GM12878 (cell line): Measurements from ENCODE around the gene EXOSC10.

ENCODE experiments used
- CHD2 ChIP-seq: IDR thresholded peaks from 2 replicates; pipeline ENCODE4 v1.6.1; 2011; ENCODE audit warnings: low read depth, low read length, improper control_type of control experiment, borderline replicate concordance
- CTCF ChIP-seq, 3 experiments: IDR thresholded peaks in 2 of 3; conservative IDR thresholded peaks in 1 of 3; 2 replicates each; pipeline ENCODE4 v1.5.1; 2011; ENCODE audit warnings: low read depth in 3 of 3, low read length in 3 of 3, mild to moderate bottlenecking in 3 of 3, control low read depth in 2 of 3, moderate library complexity in 2 of 3, inconsistent platforms in 1 of 3, mixed read lengths in 1 of 3; ENCODE audit not compliant: control insufficient read depth in 2 of 3, insufficient read depth in 1 of 3; ENCODE audit errors: extremely low read depth in 1 of 3
- CUX1 ChIP-seq: IDR thresholded peaks from 2 replicates; pipeline ENCODE4 v1.6.1; 2012; ENCODE audit warnings: improper control_type of control experiment, low read depth, low read length; ENCODE audit not compliant: insufficient replicate concordance
- EP300 ChIP-seq, 2 experiments: fragments of 150-350 bp in 1 of 2; IDR thresholded peaks; 2 replicates each; pipeline ENCODE4 v1.6.1; 2011 to 2012; ENCODE audit warnings: low read depth in 2 of 2, low read length in 2 of 2, borderline replicate concordance in 1 of 2, improper control_type of control experiment in 1 of 2, inconsistent platforms in 1 of 2; ENCODE audit not compliant: control insufficient read depth in 1 of 2
- EZH2 ChIP-seq: IDR thresholded peaks from 2 replicates; pipeline ENCODE4 v1.6.1; 2012; ENCODE audit warnings: low read depth, mild to moderate bottlenecking, control low read depth, inconsistent platforms, low read length, borderline replicate concordance; ENCODE audit not compliant: control insufficient read depth
- POLR2A ChIP-seq: IDR thresholded peaks from 2 replicates; pipeline ENCODE4 v1.6.1; 2011; ENCODE audit warnings: low read depth, mild to moderate bottlenecking, low read length
- POLR2AphosphoS5 ChIP-seq: IDR thresholded peaks from 2 replicates; pipeline ENCODE4 v1.6.1; 2011; ENCODE audit warnings: mild to moderate bottlenecking, low read length, inconsistent platforms
- SMAD5 ChIP-seq: IDR thresholded peaks from 2 replicates; pipeline ENCODE4 v1.6.1; 2016; ENCODE audit warnings: antibody characterized with exemption, low read depth
- TARDBP ChIP-seq: IDR thresholded peaks from 2 replicates; pipeline ENCODE4 v1.6.1; 2016; ENCODE audit warnings: borderline replicate concordance
- TCF12 ChIP-seq: IDR thresholded peaks from 2 replicates; pipeline ENCODE4 v1.6.1; 2011; ENCODE audit warnings: low read depth, mild to moderate bottlenecking, low read length
- ZNF274 ChIP-seq: IDR thresholded peaks from one replicate; pipeline ENCODE4 v1.8.0; 2011; ENCODE audit not compliant: insufficient read length, insufficient read depth
- ZZZ3 ChIP-seq: IDR thresholded peaks from 2 replicates; pipeline ENCODE4 v1.6.1; 2011; ENCODE audit warnings: low read depth; ENCODE audit not compliant: control insufficient read depth, insufficient read length

GRCh38 chr1:11142618-11143391 is 43.1 kb upstream of the EXOSC10 start:
- TF ChIP-seq POLR2AphosphoS5 (no peak), ZNF274 (no peak), POLR2A (no peak), CHD2 (no peak), CTCF (IDR thresholded peaks at IDR 0.05 in 2 of 3, conservative IDR thresholded peaks at IDR 0.05 in 1 of 3; ENCODE audit: control insufficient read depth in 2 of 3, extremely low read depth in 1 of 3, insufficient read depth in 1 of 3, low read depth in 3 of 3, low read length in 3 of 3) (no peak), EZH2 (no peak), SMAD5 (no peak), ZZZ3 (no peak), TARDBP (no peak), EP300 (IDR thresholded peaks at IDR 0.05; ENCODE audit: borderline replicate concordance in 1 of 2, control insufficient read depth in 1 of 2, low read depth in 2 of 2, low read length in 2 of 2) (no peak), TCF12 (no peak), CUX1 (no peak)
